Parathyroid adenoma (tissue), 2 donors: ENCODE measurements around the gene C17orf50.

Experiments
- H2AFZ ChIP-seq: fragments of 300-600 bp; sonication (generic); one replicate; pipeline ENCODE4 v1.7.0; 2017; ENCODE audit warnings: antibody characterized with exemption, mild to moderate bottlenecking
- H3K27ac ChIP-seq: fragments of 300-600 bp; sonication (generic); one replicate; pipeline ENCODE4 v1.7.0; 2017
- H3K27me3 ChIP-seq: fragments of 300-600 bp; sonication (generic); one replicate; pipeline ENCODE4 v1.7.0; 2017; ENCODE audit warnings: low read length; ENCODE audit not compliant: control insufficient read depth, insufficient read depth
- H3K36me3 ChIP-seq: fragments of 300-600 bp; sonication (generic); one replicate; pipeline ENCODE4 v1.7.0; 2017; ENCODE audit warnings: low read length; ENCODE audit not compliant: control insufficient read depth, insufficient read depth
- H3K4me1 ChIP-seq: fragments of 300-600 bp; sonication (generic); one replicate; pipeline ENCODE4 v1.7.0; 2017; ENCODE audit warnings: control low read depth
- H3K4me2 ChIP-seq: fragments of 300-600 bp; sonication (generic); one replicate; pipeline ENCODE4 v1.7.0; 2017; ENCODE audit warnings: low read length
- H3K4me3 ChIP-seq: fragments of 300-600 bp; sonication (generic); one replicate; pipeline ENCODE4 v1.7.0; 2017; ENCODE audit warnings: low read depth, low read length
- H3K79me2 ChIP-seq: fragments of 300-600 bp; sonication (generic); one replicate; pipeline ENCODE4 v1.7.0; 2017; ENCODE audit warnings: control low read depth
- H3K9ac ChIP-seq: fragments of 300-600 bp; sonication (generic); one replicate; pipeline ENCODE4 v1.7.0; 2017; ENCODE audit warnings: mild to moderate bottlenecking
- H3K9me3 ChIP-seq: fragments of 300-600 bp; sonication (generic); one replicate; pipeline ENCODE4 v1.7.0; 2017; ENCODE audit warnings: low read length; ENCODE audit not compliant: control insufficient read depth
- CTCF ChIP-seq: fragments of 300-600 bp; sonication (generic); IDR thresholded peaks from one replicate; pipeline ENCODE4 v1.7.0; 2017; ENCODE audit warnings: antibody characterized with exemption, mild to moderate bottlenecking
- donor health status: primary hyperparathyroidism.

C17orf50 gene

GRCh38 chr17:35811759-35812158 is 51.1 kb downstream of the C17orf50 start:
- Histone ChIP-seq H2AFZ (no peak overlapping the region), H3K36me3 (no peaks in the 10 kb centered on the region), H3K4me2 (peak overlapping the region; percentile 28), H3K9ac (no peak overlapping the region), H3K4me1 (peaks cover 6% of the 10 kb centered on the region), H3K4me3 (peak overlapping the region; percentile 9), H3K27ac (peak overlapping the region; percentile 55), H3K79me2 (peaks cover 40% of the 10 kb centered on the region), H3K27me3 (no peaks in the 10 kb centered on the region), H3K9me3 (no peaks in the 10 kb centered on the region)
- no peak for TF ChIP-seq CTCF

GRCh38 chr17:35812456-35812855 is 51.8 kb downstream of the C17orf50 start:
- Histone ChIP-seq H3K4me3 (no peak overlapping the region), H3K27me3 (no peaks in the 10 kb centered on the region), H3K27ac (peak overlapping the region; percentile 55), H3K4me1 (peaks cover 10% of the 10 kb centered on the region), H3K79me2 (peaks cover 45% of the 10 kb centered on the region), H3K9me3 (no peaks in the 10 kb centered on the region), H2AFZ (no peak overlapping the region), H3K4me2 (no peak overlapping the region), H3K9ac (no peak overlapping the region), H3K36me3 (no peaks in the 10 kb centered on the region)
- no peak for TF ChIP-seq CTCF
